Muscle of leg (tissue), 11 donors: Measurements from ENCODE around the gene GYS1. TPM values are rescaled to one million over a fixed set of nuclear protein-coding genes. Genes with fewer than 3 reads are reported as not detected.
"Not testable (repeated sequence)": the region's sequence is repeated elsewhere in the genome, so short reads cannot be mapped to it uniquely, and the experiment has no call there.

Experiments used
- DNase-seq: peaks from one replicate; pipeline ENCODE4 v3.0.0; 2013
- H3K27ac ChIP-seq: one replicate; pipeline ENCODE4 v1.5.1; 2013; ENCODE audit warnings: mild to moderate bottlenecking, low read length, control low read depth
- H3K27me3 ChIP-seq: one replicate; pipeline ENCODE4 v1.6.1; 2013; ENCODE audit warnings: low read length; ENCODE audit not compliant: control insufficient read depth, insufficient read depth
- H3K36me3 ChIP-seq: one replicate; pipeline ENCODE4 v1.6.1; 2013; ENCODE audit warnings: low read length; ENCODE audit not compliant: control insufficient read depth, insufficient read depth
- H3K4me1 ChIP-seq: one replicate; pipeline ENCODE4 v1.6.1; 2013; ENCODE audit warnings: low read length; ENCODE audit not compliant: control insufficient read depth, insufficient read depth
- H3K4me3 ChIP-seq: one replicate; pipeline ENCODE4 v1.5.1; 2013; ENCODE audit warnings: low read length, control low read depth
- H3K9me3 ChIP-seq: replicated peaks from 2 replicates; pipeline ENCODE4 v1.6.1; 2013; ENCODE audit warnings: low read depth, low read length; ENCODE audit not compliant: control insufficient read depth
- WGBS: methylation state at CpG from one replicate; pipeline ENCODE4 v1.1.5; 2013; ENCODE audit warnings: missing lambda C conversion rate; ENCODE audit not compliant: insufficient coverage; 5-methylcytosine and 5-hydroxymethylcytosine counted together
- polyA plus RNA-seq, 8 donors: library from polyadenylated mRNA; unstranded; fragments of 120-200 nt; gene quantifications; one replicate each; pipeline versions ENCODE4 v1.2.1 to v1.2.3, GENCODE V29; 2013; ENCODE audit warnings: inconsistent platforms in 1 of 8, low replicate concordance in 1 of 8; ENCODE audit not compliant: insufficient read length in 8 of 8, insufficient read depth in 1 of 8
- total RNA-seq: library from RNA; stranded (reverse); fragments of 120-200 nt; gene quantifications from one replicate; pipeline ENCODE4 v1.2.4, GENCODE V29; 2013

The GYS1 gene
- total and polyA plus RNA-seq, 9 donors = 43.8 to 87.3 (median 63.5) TPM

DNA sequence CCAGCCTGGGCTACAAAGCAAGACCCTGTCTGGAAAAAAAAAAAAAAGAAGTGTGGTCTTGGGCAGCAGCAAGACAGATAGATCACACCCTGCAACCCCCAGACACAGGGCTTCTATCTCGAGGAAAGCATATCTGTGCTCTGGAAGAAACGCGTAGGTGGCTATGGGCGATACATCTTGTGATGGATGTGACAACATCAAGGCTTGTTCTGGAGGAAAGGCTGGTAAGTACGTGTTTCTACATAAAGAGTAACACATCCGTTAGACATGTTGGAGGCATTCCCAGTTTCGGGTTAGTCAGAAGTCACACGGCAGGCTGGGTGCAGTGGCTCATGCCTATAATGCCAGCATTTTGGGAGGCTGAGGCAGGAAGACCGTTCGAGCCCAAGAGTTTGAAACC is 66.2 kb downstream of the GYS1 start:
- WGBS = 53% methylated on average over 6 of the region's 10 CpGs
- peaks cover 13% of the 10 kb centered on the region for H3K36me3 ChIP-seq
- H3K9me3 ChIP-seq = no peaks in the 10 kb centered on the region
- no peak overlapping the region for H3K4me3 ChIP-seq
- peak; percentile 62 for DNase-seq
- H3K4me1 ChIP-seq = peaks cover 4% of the 10 kb centered on the region
- peaks cover 3% of the 10 kb centered on the region for H3K27me3 ChIP-seq
- no peak overlapping the region for H3K27ac ChIP-seq

DNA sequence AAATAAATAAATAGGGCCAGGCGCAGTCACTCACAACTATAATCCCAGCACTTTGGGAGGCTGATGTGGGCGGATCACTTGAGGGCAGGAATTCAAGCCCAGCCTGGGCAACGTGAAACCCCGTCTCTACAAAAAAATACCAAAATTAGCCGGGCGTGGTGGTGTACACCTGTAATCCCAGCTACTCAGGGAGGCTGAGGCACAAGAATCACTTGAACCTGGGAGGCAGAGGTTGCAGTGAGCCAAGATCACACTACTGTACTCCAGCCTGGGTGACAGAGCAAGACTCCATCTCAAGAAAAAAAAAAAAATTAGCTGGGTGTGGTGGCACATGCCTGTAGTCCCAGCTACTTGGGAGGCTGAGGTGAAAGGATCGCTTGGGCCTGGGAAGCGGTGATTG is 67.2 kb downstream of the GYS1 start:
- no CpG with 5 or more reads among the region's 8 CpGs for WGBS

DNA sequence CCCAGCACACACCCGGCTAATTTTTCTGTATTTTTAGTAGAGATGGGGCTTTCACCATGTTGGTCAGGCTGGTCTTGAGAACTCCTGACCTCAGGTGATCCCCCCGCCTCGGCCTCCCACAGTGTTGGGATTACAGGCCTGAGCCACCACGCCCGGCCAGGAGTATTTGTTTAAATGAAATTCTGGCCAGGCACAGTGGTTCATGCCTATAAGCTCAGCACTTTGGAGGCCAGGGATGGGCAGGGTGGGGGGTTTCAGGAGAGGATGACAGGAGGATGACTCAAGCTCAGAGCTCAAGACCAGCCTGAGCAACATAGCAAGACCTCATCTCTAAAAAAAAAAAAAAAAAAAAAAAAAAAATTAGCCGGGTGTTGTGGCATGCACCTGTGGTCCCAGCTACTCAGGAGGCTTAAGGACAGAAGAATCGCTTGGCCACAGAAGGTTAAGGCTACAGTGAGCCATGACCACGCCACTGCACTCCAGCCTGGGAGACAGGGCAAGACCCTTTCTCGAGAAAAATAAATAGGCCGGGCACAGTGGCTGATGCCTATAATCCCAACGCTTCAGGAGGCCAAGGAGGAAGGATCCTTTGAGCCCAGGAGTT is 67.8 kb downstream of the GYS1 start:
- H3K9me3 ChIP-seq = no peaks in the 10 kb centered on the region
- H3K4me1 ChIP-seq = peaks cover 4% of the 10 kb centered on the region
- no peak overlapping the region for H3K27ac ChIP-seq
- H3K36me3 ChIP-seq = peaks cover 25% of the 10 kb centered on the region
- H3K27me3 ChIP-seq = no peaks in the 10 kb centered on the region
- H3K4me3 ChIP-seq = no peak overlapping the region
- DNase-seq = no peak
- WGBS = 85% methylated on average over 9 of the region's 11 CpGs

More for the DNA sequence above, 67.2 kb downstream of the GYS1 start:
- not testable (repeated sequence) for H3K9me3 ChIP-seq, DNase-seq, H3K27me3 ChIP-seq, H3K4me3 ChIP-seq, H3K27ac ChIP-seq, H3K4me1 ChIP-seq
- H3K36me3 ChIP-seq = peaks cover 22% of the 10 kb centered on the region

DNA sequence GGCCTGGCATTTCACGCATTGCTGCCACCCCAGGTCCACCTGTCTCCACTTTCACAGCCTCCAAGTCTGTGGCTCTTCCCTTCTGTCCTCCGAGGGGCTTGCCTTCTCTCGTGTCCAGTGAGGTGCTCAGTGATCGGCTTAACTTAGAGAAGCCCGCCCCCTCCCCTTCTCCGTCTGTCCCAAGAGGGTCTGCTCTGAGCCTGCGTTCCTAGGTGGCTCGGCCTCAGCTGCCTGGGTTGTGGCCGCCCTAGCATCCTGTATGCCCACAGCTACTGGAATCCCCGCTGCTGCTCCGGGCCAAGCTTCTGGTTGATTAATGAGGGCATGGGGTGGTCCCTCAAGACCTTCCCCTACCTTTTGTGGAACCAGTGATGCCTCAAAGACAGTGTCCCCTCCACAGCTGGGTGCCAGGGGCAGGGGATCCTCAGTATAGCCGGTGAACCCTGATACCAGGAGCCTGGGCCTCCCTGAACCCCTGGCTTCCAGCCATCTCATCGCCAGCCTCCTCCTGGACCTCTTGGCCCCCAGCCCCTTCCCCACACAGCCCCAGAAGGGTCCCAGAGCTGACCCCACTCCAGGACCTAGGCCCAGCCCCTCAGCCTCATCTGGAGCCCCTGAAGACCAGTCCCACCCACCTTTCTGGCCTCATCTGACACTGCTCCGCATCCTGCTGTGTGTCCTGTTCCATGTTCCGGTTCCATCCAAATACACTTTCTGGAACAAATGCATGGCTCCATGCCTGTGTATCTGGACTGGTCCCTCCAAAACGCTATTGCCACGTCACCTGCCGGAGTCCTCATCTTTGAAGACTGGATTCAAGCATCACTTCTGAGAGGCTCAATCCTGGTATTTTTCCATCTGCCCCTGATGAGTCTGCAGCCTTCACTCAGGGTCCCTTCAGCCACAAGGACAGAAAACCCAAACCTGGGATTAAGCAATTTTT is 70.3 kb downstream of the GYS1 start:
- 81% methylated on average over 12 of the region's 18 CpGs for WGBS
- H3K4me3 ChIP-seq = no peak overlapping the region
- peaks cover 44% of the 10 kb centered on the region for H3K36me3 ChIP-seq

DNA sequence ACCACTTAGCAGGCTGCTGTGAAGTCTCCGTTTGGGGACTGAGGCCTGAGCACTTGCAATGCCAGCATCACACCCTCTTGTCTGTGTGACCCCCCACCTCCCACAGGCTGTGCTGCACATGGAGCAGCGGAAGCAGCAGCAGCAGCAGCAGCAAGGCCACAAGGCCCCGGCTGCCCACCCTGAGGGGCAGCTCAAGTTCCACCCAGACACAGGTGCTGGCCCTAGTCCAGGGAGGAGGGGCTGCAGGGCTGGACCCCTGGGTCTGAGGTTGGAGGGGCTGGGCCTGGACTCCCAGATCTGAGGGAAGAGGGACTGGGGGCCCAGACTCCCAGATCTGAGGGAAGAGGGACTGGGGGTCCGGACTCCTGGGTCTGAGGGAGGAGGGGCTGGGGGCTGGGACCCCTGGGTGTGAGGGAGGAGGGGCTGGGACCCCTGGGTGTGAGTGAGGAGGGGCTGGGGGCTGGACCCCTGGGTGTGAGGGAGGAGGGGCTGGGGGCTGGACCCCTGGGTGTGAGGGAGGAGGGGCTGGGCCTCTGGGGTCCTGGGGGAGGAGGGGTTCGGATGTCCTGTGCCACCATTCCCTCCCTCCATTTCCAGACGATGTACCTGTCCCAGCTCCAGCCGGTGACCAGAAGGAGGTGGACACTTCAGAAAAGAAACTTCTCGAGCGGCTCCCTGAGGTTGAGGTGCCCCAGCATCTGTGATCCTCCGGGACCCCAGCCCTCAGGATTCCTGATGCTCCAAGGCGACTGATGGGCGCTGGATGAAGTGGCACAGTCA is 71.2 kb downstream of the GYS1 start:
- peaks cover 46% of the 10 kb centered on the region for H3K36me3 ChIP-seq
- 92% methylated on average over 8 of the region's 12 CpGs for WGBS
- H3K4me1 ChIP-seq = no peaks in the 10 kb centered on the region
- no peak overlapping the region for H3K27ac ChIP-seq
- DNase-seq = no peak
- H3K27me3 ChIP-seq = no peaks in the 10 kb centered on the region
- H3K9me3 ChIP-seq = no peaks in the 10 kb centered on the region
- H3K4me3 ChIP-seq = no peak overlapping the region

More for the DNA sequence above, 70.3 kb downstream of the GYS1 start:
- Histone ChIP-seq H3K27ac (no peak overlapping the region), H3K9me3 (no peaks in the 10 kb centered on the region), H3K4me1 (no peaks in the 10 kb centered on the region), H3K27me3 (no peaks in the 10 kb centered on the region)
- no peak for DNase-seq

DNA sequence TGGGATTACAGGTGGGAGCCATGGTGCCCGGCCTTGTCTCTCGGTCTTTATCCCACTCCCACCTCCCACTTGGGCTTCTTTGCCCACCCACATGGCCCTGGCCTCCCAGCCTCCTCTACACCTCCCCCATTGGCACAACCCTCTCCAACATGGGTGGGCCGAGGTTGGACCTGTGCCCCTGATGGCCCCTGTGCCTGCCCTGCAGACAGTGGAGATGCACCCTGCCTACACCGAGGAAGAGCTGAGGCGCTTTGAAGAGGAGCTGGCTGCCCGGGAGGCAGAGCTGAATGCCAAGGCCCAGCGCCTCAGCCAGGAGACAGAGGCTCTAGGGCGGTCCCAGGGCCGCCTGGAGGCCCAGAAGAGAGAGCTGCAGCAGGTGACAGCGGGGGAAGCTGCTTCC is 72.2 kb downstream of the GYS1 start:
- Histone ChIP-seq H3K36me3 (peaks cover 51% of the 10 kb centered on the region), H3K4me3 (no peak overlapping the region), H3K27ac (no peak overlapping the region), H3K27me3 (no peaks in the 10 kb centered on the region), H3K4me1 (no peaks in the 10 kb centered on the region), H3K9me3 (no peaks in the 10 kb centered on the region)
- 81% methylated on average over 10 of the region's 10 CpGs for WGBS
- DNase-seq = no peak

DNA sequence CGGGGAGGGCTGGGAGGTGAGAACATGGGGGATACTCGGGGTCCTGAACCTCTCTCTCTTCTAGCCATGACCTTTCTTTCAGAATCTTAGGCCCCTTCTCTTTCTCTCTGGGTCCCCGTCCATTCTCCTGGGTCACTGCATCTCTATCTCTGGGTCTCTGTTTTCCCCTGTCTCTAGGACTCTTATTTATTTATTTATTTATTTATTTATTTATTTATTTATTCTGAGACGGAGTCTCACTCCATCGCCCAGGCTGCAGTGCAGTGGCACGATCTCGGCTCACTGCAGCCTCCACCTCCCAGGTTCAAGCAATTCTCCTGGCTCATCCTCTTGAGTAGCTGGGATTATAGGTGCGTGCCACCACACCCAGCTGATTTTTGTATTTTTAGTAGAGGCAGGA is 73.8 kb downstream of the GYS1 start:
- H3K4me3 ChIP-seq, H3K27ac ChIP-seq, H3K27me3 ChIP-seq, DNase-seq, H3K4me1 ChIP-seq, H3K9me3 ChIP-seq: not testable (repeated sequence)
- WGBS = no CpG with 5 or more reads among the region's 8 CpGs
- H3K36me3 ChIP-seq = peaks cover 65% of the 10 kb centered on the region

DNA sequence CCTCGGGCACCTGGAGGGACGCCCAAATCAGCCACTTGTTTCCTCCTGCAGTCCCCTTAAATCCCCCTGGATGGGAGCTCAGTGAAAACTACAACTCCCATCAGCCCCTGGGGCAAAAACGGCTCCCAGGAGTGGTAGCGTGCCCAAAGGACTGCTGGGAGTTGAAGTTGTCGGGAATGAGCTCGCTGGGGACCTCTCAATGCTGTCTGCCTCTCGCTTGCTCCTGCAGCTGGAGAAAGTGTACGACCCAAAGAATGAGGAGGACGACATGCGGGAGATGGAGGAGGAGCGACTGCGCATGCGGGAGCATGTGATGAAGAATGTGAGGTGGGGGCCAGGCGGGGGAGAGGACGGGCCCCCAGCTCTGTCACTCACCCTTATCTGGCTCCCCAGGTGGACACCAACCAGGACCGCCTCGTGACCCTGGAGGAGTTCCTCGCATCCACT is 74.3 kb downstream of the GYS1 start:
- Histone ChIP-seq H3K4me3 (no peak overlapping the region), H3K9me3 (no peaks in the 10 kb centered on the region), H3K27me3 (no peaks in the 10 kb centered on the region), H3K36me3 (peaks cover 68% of the 10 kb centered on the region), H3K27ac (no peak overlapping the region), H3K4me1 (no peaks in the 10 kb centered on the region)
- DNase-seq = no peak
- WGBS = 79% methylated on average over 10 of the region's 18 CpGs
